KMS-11 (cell line): ENCODE results near the gene MCHR2.
"Not testable (repeated sequence)": the region's sequence is repeated elsewhere in the genome, so short reads cannot be mapped to it uniquely, and the experiment has no call there.

ENCODE experiments used
- H2AFZ ChIP-seq: fragments of 200-600 bp; sonication (generic); 2 replicates; pipeline ENCODE4 v1.6.1; 2016; ENCODE audit warnings: antibody characterized with exemption, mixed run types, low read depth
- H3K27ac ChIP-seq: fragments of 200-600 bp; sonication (generic); 2 replicates; pipeline ENCODE4 v1.6.1; 2016; ENCODE audit warnings: mild to moderate bottlenecking, mixed run types
- H3K27me3 ChIP-seq: fragments of 200-600 bp; sonication (generic); 2 replicates; pipeline ENCODE4 v1.6.1; 2017; ENCODE audit warnings: mild to moderate bottlenecking, low read depth, mixed run types, moderate library complexity; ENCODE audit not compliant: insufficient read depth
- H3K36me3 ChIP-seq: fragments of 200-600 bp; sonication (generic); 2 replicates; pipeline ENCODE4 v1.6.1; 2017; ENCODE audit warnings: mild to moderate bottlenecking, mixed run types; ENCODE audit not compliant: insufficient read depth
- H3K4me1 ChIP-seq: fragments of 200-600 bp; sonication (generic); 2 replicates; pipeline ENCODE4 v1.6.1; 2016; ENCODE audit warnings: mild to moderate bottlenecking, low read depth, mixed run types; ENCODE audit not compliant: poor library complexity, severe bottlenecking
- H3K4me2 ChIP-seq: fragments of 200-600 bp; sonication (generic); 2 replicates; pipeline ENCODE4 v1.7.0; 2016; ENCODE audit warnings: mild to moderate bottlenecking, mixed run types
- H3K4me3 ChIP-seq: fragments of 200-600 bp; sonication (generic); IDR thresholded peaks from 2 replicates; pipeline ENCODE4 v1.6.1; 2017; ENCODE audit warnings: low read depth, low read length, mixed read lengths; ENCODE audit not compliant: insufficient read depth
- H3K79me2 ChIP-seq: fragments of 200-600 bp; sonication (generic); 2 replicates; pipeline ENCODE4 v1.6.1; 2016; ENCODE audit warnings: low read depth, mixed run types; ENCODE audit not compliant: insufficient read depth
- H3K9ac ChIP-seq: fragments of 200-600 bp; sonication (generic); 2 replicates; pipeline ENCODE4 v1.6.1; 2016; ENCODE audit warnings: mild to moderate bottlenecking, mixed run types
- H4K20me1 ChIP-seq: fragments of 200-600 bp; sonication (generic); 2 replicates; pipeline ENCODE4 v1.6.1; 2016; ENCODE audit warnings: mild to moderate bottlenecking, mixed run types; ENCODE audit not compliant: insufficient read depth
- CTCF ChIP-seq: fragments of 200-600 bp; sonication (generic); conservative IDR thresholded peaks from 2 replicates; pipeline ENCODE4 v1.6.1; 2017; ENCODE audit warnings: low read depth, mild to moderate bottlenecking, antibody characterized with exemption, low read length, moderate library complexity, mixed read lengths

MCHR2 gene

GRCh38 chr6:99993533-99994251, at the start of gene MCHR2:
Gene MCHR2, minus strand, starts transcription at chr6:99994223. Its CDS starts 38,076 bp downstream, at chr6:99956147.
- H4K20me1 ChIP-seq, result no peaks in the 10 kb centered on the region
- H2AFZ ChIP-seq, result no peak within 1 kb of the TSS
- H3K4me2 ChIP-seq, result no peak within 1 kb of the TSS
- H3K36me3 ChIP-seq, result no peaks in the 10 kb centered on the region
- H3K27ac ChIP-seq, result no peak within 1 kb of the TSS
- no peaks in the 10 kb centered on the region for H3K27me3 ChIP-seq
- no peak within 1 kb of the TSS for H3K9ac ChIP-seq
- TF ChIP-seq CTCF, result no peak
- no peaks in the 10 kb centered on the region for H3K4me1 ChIP-seq
- no peaks in the 10 kb centered on the region for H3K79me2 ChIP-seq
- H3K4me3 ChIP-seq, result no peak within 1 kb of the TSS

- not testable (repeated sequence) for H3K27ac ChIP-seq, H3K4me3 ChIP-seq, H3K9ac ChIP-seq, H3K79me2 ChIP-seq, H3K4me2 ChIP-seq, H2AFZ ChIP-seq, H3K36me3 ChIP-seq, H3K4me1 ChIP-seq, H3K27me3 ChIP-seq, H4K20me1 ChIP-seq
These were observed 44.5 kb upstream of the MCHR2 start for GRCh38 chr6:100038546-100038945.

- Histone ChIP-seq H3K36me3 (no peaks in the 10 kb centered on the region), H3K79me2 (no peaks in the 10 kb centered on the region), H3K4me2 (no peak overlapping the region), H4K20me1 (no peaks in the 10 kb centered on the region), H3K27ac (no peak overlapping the region), H2AFZ (no peak overlapping the region), H3K4me1 (no peaks in the 10 kb centered on the region), H3K27me3 (no peaks in the 10 kb centered on the region), H3K4me3 (no peak overlapping the region), H3K9ac (no peak overlapping the region)
- no peak for TF ChIP-seq CTCF
These were observed 42.0 kb upstream of the MCHR2 start for GRCh38 chr6:100035873-100036653.

GRCh38 chr6:100023798-100024197, 29.8 kb upstream of the MCHR2 start:
- H3K4me3 ChIP-seq, result no peak overlapping the region
- no peak overlapping the region for H3K27ac ChIP-seq
- H3K4me1 ChIP-seq, result no peaks in the 10 kb centered on the region
- TF ChIP-seq CTCF, result no peak
- H3K27me3 ChIP-seq, result no peaks in the 10 kb centered on the region
- H4K20me1 ChIP-seq, result no peaks in the 10 kb centered on the region
- no peaks in the 10 kb centered on the region for H3K36me3 ChIP-seq
- H3K9ac ChIP-seq, result no peak overlapping the region
- H2AFZ ChIP-seq, result no peak overlapping the region
- no peak overlapping the region for H3K4me2 ChIP-seq
- no peaks in the 10 kb centered on the region for H3K79me2 ChIP-seq

GRCh38 chr6:100022847-100023246, 28.8 kb upstream of the MCHR2 start:
- no peaks in the 10 kb centered on the region for H3K27me3 ChIP-seq
- TF ChIP-seq CTCF, result no peak
- no peaks in the 10 kb centered on the region for H3K79me2 ChIP-seq
- no peak overlapping the region for H3K4me2 ChIP-seq
- no peak overlapping the region for H3K27ac ChIP-seq
- no peaks in the 10 kb centered on the region for H3K36me3 ChIP-seq
- H3K4me3 ChIP-seq, result no peak overlapping the region
- no peaks in the 10 kb centered on the region for H4K20me1 ChIP-seq
- H3K9ac ChIP-seq, result no peak overlapping the region
- no peaks in the 10 kb centered on the region for H3K4me1 ChIP-seq
- no peak overlapping the region for H2AFZ ChIP-seq
